ENCODE data around the gene EXOSC10. TPM values are rescaled to one million over a fixed set of nuclear protein-coding genes. Genes with fewer than 3 reads are reported as not detected.
"Not testable (repeated sequence)": the region's sequence is repeated elsewhere in the genome, so short reads cannot be mapped to it uniquely, and the experiment has no call there.

The EXOSC10 gene
- total RNA-seq, 1 donor from 2014 or later, result 89.7 TPM

DNA sequence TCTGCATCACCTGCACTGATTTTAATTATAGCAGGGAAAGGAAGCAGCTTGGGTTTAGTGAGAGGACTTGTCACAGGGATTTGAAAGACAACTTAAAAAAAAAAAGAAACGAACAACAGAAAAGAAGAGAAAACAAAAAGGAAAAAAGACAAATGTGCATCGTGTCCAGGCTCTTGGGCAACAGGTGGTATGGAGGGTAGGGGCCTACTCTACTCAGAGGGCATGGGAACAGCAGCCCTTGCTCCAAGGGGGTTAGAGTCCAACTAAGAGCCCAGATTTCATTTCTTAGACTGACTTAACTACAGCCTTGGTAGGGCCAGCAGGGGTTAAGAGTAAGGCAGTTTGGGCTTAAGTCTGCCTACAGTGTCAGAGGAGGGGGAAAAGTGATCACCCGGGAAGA is 15.3 kb upstream of the EXOSC10 start:
- no peak for DNase-seq (ENCODE audit: extremely low read depth, low read depth, low spot score)

DNA sequence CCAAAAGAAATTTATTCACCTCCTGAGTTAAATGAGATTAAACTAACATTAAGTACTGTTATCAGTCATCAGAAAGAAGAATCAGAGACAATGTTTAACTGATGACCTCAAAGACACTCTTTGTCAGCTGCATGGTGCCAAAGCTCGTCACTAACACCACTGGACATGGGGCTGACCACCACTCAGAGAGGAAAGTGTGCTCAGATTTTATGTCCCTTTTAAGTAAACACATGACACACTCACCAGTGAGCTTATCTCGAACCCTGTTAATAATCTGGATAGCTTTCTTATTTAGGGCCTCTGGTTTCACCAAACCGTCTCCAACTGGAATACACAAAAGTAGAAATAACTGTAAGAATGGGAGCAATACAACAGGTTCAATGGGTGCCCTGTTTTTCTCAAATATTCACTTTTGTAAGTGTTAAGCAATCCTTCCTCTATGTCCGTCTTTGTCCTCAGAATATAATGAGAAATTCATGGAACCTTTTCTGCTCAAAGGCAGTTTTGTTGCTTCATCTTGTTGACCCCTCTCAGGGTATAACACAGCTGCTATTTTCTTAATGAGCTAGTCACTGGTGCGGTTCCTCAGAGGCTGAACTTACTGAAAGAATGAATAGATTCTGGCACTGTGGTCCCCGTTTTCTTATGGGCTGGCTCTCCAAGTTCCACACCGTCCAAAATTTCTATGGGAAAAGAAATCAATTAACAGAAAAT is 9.5 kb upstream of the EXOSC10 start:
- no peak for DNase-seq (ENCODE audit: extremely low read depth, low read depth, low spot score)

DNA sequence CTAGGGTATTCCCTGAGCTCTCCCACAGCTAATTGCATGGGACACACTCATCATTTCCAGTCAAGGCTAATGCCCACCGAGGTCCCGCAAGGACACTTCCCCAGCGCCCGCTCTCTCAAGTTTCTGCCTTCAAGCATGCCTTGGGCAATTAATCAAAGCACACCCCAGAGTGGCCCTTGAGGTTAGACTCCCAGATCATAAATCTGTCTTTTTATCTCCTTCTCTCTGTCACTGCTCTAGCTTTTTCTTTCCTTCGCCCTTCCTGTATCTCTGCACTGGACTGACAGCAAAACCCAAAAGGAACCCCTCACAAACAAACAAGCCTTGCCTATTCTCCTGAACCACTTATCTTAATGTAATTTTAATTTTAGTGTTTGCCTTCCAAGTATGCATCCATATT is 7.9 kb upstream of the EXOSC10 start:
- DNase-seq (ENCODE audit: extremely low read depth, low read depth, low spot score), result no peak

DNA sequence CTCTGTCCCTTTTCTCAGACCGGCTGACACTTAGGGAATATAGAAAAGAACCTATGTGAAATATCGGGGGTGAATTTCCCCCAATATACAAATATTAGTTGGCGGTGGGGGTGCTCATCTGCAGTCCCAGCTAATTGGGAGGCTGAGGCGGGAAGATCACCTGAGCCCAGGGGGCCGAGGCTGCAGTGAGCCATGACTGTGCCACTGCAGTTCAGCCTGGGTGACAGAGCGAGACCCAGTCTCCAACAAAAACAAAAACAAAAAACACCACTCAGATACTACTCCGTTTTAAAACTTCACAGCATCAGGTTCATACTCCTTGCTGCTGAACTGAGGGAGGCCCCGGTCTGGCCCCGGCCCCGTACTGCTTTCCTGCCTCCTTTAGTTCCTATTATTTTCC is 5.9 kb upstream of the EXOSC10 start:
- DNase-seq (ENCODE audit: extremely low read depth, low read depth, low spot score), result no peak

DNA sequence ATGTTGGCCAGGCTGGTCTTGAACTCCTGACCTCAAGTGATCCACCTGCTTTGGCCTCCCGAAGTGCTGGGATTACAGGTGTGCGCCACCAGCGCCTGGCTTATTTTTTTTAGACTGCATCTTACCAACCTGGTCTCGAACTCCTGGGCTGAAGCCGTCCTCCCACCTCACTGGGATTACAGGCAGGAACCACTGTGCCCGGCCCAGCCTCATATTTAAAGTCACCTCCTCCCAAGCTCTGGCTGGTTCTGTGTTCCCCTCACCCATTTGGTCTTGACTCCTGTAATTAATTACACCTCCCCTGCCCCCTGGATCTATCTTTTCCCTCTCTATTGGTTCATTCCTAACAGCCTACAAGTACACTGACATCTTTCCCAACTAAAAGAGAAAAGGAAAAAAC is 1.7 kb upstream of the EXOSC10 start:
- no peak for DNase-seq (ENCODE audit: extremely low read depth, low read depth, low spot score)

DNA sequence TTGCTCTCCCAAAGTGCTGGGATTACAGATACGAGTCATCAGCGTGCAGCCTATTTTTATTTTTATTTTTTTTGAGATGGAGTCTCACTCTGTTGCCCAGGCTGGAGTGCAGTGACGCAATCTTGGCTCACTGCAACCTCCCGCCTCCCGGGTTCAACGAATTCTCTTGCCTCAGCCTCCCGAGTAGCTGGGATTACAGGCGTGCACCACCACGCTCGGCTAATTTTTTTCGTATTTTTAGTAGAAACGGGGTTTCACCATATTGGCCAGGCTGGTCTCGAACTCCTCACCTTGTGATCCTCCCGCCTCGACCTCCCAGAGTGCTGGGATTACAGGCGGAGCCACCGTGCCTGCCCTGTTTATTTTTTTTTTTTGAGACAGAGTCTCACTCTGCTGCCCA is 1.1 kb upstream of the EXOSC10 start:
- not testable (repeated sequence) for DNase-seq (ENCODE audit: extremely low read depth, low read depth, low spot score)

DNA sequence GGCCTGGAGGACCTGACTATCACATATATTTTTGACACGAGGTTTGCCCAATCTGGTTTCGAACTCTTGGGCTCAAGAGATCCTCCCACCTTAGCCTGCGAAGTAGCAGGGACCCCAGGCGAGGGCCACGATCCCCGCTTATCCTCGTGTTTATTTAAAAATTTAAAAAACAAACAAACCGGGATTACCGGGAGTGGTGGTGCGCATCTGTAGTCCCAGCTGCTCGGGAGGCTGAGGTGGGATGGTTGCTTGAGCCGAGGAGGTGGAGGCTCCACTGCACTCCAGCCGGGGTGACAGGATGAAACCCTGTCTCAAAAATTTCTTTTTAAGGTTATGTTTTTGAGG is 452 bp upstream of the EXOSC10 start:
- DNase-seq (ENCODE audit: extremely low read depth, low read depth, low spot score), result no peak

DNA sequence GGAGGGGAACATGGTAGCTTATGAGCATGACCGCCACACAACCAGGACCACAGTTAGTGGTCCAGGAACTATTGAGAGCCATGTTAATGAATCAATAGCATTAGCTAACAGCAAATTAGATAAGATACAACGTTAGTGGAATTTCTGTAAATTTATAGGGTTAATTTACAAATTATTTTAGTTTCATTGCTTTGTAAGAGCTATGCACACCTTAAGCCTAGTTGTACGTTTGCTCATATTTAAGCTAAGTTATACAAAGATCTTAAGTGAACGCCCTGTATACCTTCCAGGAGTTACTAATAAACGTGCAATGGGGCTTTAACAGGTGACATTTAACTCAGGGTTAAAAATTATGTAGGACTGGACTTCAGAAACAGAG is 749 bp downstream of the EXOSC10 start:
- DNase-seq (ENCODE audit: extremely low read depth, low read depth, low spot score), result no peak

DNA sequence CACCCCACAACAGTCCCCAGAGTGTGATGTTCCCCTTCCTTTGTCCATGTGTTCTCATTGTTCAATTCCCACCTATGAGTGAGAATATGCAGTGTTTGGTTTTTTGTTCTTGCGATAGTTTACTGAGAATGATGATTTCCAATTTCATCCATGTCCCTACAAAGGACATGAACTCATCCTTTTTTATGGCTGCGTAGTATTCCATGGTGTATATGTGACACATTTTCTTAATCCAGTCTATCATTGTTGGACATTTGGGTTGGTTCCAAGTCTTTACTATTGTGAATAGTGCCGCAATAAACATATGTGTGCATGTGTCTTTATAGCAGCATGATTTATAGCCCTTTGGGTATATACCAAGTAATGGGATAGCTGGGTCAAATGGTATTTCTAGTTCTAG is 15.9 kb downstream of the EXOSC10 start:
- not testable (repeated sequence) for DNase-seq (ENCODE audit: extremely low read depth, low read depth, low spot score)

DNA sequence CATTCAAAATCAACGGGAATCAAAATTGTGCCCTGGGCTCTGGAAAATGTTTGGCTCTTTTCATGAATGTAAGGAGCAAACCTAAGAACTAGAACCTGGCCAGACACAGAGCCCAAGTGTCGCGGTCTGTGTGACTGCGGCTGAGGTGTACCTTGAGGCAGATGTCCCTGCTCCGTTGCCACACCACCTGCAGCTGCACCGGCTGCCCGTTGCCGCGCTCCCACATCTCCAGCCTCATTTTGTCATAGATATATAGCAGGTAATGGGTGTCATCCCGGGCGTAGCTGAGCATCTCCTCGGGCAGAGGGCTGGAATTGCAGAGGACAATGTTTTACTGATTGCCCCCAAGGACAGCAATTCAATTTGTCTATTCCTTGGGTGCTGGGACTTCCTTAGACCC is 18.7 kb downstream of the EXOSC10 start:
- DNase-seq (ENCODE audit: extremely low read depth, low read depth, low spot score), result no peak

DNA sequence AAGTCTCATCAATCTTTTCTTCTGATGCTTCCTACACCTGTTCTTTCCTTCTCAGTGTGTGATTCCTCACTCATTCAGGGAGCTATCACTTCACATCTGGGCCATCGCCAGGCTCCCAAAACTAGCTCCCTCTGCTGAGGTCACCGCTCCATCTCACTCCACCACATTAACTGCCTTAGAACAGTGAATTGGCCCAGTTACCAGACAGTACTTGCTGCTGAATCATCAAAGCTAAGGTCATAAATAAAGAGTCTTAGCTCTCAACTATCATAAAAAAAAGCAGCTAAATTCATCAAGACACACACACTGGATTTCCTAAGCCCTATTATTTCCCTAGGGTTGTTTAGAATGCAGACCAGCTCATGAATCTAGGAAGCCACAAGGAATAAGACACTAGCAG is 21.0 kb downstream of the EXOSC10 start:
- no peak for DNase-seq (ENCODE audit: extremely low read depth, low read depth, low spot score)

DNA sequence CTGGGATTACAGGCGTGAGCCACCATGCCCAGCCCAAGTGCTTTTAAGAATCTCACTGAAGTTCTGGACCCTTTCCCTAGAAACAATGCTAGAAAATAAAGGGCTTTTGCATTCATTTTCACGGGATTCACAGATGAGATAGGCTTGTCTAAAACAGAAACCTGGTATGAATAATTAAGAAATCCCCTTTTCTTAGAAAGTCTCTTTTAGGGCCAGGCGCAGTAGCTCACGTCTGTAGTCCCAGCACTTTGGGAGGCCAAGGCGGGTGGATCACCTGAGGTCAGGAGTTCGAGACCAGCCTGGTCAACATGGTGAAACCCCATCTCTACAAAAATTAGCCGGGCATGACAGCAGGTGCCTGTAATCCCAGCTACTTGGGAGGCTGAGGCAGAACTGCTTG is 26.3 kb downstream of the EXOSC10 start:
- not testable (repeated sequence) for DNase-seq (ENCODE audit: extremely low read depth, low read depth, low spot score)

DNA sequence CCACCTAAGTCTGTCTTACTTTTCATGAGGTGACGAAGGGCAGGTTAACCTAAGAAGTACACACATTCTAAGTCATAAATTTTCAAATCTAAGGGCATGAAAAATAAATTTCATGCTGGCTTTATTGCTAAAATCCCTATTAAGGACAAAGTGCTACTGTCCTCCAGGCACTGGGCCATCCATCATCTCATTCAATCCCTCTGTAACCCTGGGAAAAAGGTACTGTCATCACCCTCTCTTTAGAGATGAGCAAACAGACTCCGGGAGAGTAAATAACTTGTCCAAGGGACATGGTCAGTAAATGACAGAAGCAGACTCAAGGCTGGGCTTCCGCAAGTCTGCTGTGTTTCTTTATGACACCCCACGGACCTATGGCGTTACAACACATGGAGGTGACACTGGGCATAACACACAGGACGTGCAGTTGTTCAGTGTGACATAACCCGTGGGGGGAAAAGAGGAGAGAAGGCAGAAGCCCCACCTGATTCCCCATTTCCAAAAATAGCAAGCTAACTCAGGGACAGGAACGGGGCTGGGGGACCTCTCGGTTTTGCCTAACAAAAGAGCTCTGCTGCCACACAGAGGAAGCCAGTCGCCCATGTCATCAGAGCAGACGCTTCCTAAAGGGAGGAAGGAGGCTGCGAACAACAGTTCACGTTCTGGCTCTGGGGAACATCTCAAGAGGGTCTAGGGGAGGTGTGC is 27.3 kb downstream of the EXOSC10 start:
- DNase-seq (ENCODE audit: extremely low read depth, low read depth, low spot score), result no peak

DNA sequence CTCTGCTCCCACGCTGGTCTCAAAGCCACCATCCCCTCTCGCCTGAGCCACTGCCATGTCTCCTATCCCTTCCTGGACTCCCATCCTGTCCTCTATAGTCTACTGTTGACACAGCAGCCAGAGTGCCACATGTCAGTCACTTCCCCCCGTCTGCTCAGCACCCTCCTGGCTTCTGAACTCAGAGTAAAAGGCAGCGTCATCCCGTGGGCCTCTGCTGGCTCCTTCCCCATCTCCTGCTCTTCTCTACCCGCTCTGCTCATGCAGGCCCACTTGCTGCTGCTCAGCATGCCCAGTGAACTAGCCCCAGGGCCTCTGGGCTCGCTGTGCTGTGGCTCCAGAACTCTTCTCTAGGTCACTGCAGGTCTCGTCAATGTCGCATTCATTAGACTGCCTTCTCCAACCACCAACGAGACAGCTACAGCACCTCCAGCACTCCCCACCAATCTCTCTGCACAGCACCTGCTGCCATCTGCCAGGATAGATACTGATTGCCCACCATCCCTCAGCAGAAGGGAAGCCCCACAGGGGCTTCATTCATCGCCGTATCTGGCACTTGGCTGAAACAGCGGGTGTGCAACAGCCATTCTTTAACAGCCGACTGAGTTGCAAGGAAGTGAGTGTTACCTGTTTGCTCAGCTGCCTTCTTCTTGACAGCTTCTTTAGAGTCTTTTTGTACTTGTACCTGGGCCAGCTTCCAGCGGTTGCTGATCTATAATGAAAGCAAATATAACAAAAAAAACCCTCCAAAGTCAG is 28.0 kb downstream of the EXOSC10 start:
- no peak for DNase-seq (ENCODE audit: extremely low read depth, low read depth, low spot score)

DNA sequence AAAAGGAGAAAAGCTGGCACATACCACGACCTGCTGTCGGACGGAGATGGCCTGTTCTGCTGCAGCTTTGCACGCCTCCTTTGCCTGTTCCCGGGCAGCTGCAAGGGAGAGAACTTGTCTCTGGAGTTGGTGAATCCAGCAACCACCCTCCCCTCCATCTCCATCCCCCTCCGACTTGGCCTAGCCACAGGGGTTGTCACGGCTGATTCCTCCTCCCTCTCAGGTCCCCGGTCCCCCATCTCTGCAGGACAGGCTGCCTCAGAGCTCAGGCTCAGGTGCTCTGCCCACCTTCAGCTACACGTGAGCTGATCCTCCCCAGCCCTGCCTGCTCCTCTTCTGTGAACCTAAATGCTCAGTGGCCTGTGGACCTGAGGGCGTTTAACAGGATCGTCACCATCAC is 28.8 kb downstream of the EXOSC10 start:
- DNase-seq (ENCODE audit: extremely low read depth, low read depth, low spot score), result no peak

DNA sequence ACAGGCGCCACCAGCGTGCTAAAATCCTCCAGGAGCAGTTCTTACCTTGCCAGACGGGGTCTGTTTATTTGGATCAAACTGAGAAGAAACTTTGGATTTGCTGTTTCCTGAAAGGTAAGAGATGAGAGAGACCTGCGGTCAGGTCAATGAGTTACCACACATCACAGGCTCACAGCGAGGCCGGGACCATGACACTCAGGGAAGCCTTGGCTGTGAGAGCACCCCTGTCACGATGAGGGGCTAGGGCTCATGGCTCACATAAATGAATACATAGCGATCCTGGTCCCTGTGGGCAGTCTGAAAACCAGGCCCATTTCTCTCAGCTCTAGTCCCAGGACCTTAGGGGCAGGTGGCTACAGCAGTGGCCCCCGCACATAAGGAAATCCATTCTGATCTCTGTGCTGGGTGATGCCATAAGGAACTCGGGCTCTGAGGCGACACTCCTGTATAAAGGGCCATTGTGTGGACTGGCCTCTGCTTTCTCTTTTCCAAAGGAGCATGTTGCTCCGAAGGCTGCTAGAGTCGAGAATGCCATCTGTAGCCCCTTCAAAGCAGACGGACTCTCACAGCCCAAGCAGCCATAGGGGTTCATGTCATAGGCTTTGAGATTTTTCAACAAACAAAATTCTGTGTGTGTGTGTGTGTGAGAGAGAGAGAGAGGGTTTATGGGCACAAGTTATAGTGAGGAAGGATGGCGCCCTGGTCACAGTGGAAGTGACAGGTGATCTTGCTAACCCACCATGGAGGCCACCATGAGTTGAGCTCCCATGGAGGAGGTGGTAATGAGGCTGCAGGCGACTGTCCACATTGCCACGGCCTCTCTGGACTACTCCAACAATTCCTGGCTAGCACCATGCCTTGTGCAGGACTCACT is 30.8 kb downstream of the EXOSC10 start:
- DNase-seq (ENCODE audit: extremely low read depth, low read depth, low spot score), result no peak

DNA sequence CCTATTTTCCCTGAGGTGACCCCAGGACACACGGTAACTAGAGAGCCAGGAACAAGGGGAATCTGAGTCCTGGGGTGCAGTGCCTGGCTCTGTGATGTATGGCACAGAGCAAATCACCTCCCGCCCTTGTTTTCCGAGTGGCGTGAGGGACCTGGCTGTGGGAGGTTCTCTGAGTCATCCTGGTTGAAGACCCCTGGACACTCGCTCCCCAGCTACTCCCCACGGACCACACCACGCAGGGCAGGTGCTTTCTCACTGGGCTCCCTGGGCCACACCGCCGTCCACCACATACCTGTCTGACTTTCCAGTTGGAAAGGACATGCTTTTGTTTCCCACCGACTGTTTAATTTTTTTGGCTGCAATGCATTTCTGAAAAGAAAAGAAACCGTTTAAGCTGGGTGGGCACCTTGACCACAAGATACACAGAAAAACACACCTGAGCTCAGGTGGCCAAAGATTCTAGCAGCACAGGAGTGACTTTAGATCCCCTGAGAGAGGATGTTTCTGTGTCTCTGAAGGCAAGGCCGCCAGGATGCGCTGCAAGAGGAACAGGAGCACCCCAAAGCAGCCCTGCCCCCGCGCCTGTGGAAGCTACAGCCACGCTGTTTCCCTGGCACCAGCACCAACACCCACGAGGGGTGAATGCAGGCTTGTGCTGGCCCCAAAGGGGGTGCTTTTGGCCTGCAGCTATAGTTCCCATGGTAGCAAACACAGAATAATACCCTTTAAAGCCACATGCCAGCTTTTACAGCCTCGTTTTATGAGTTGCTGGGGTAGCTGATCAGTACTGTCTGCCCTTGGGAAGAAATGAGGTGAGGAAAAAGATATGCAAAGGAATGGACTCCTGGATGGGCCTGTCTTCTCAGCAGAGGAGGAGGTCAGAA is 31.7 kb downstream of the EXOSC10 start:
- DNase-seq (ENCODE audit: extremely low read depth, low read depth, low spot score), result no peak

DNA sequence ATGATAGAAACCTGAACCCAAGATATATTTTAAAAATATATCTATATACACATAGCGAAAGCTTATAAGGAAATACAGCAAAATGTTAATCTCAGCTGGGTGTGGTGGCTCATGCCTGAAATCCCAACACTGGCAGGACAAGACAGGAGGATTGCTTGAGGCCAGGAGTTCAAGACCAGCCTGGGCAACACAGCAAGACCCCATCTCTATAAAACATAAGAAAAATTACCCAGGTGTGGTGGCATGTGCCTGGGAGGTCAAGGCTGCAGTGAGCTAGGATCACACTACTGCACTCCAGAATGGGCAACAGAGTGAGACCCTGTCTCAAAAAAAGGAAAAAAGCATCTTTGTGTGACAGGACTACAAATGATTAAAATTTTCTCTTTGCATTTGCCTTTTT is 33.9 kb downstream of the EXOSC10 start:
- DNase-seq (ENCODE audit: extremely low read depth, low read depth, low spot score), result no peak

DNA sequence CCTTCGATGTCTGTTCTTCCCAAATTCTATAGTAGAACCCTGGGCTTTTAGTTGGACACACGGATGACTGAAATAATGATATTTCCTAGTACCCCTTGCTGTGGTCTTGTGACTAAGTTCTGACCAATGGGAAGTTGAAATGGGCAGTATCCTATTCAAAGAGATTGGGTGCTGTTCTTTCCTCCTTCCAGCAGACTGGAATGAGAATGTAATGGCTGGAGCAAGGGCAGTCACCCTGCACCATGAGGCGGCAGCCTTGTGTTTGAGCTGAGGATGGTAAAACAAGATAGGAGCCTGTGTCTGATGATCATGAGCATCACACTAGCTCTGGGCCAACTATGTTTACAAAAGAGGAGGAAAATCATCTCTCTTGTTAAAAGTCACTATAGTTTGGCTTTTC is 34.7 kb downstream of the EXOSC10 start:
- DNase-seq (ENCODE audit: extremely low read depth, low read depth, low spot score), result no peak

DNA sequence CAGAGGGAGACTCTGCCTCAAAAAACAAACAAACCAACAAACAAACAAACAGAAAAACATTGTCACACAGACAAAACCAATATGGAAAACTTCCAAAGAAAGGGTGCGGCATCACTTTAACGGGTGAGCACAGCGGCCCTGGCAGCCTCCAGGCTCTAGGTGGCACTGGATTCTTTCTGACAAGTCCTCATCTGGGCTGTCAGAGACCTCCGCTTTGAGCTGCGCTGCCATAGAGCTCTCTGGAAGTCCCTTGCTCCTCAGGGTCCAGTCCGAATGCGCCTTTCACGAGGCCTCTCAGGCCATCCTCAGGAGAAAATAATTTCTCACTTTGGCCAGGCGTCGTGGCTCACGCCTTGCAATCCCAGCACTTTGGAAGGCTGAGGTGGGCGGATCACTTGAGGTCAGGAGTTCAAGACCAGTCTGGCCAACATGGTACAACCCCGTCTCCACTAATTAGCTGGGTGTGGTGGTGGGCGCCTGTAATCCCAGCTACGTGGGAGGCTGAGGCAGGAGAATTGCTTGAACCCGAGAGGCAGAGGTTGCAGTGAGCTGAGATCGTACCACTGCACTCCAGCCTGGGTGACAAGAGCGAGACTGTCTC is 35.6 kb downstream of the EXOSC10 start:
- DNase-seq (ENCODE audit: extremely low read depth, low read depth, low spot score), result not testable (repeated sequence)
